Ishikawa (cell line): ENCODE data around the gene ZNF836.

Experiments
- CEBPB ChIP-seq: IDR thresholded peaks from 2 replicates; pipeline ENCODE4 v1.6.1; 2012
- CREB1 ChIP-seq: IDR thresholded peaks from 2 replicates; pipeline ENCODE4 v1.6.1; 2012; ENCODE audit warnings: low read depth
- EGR1 ChIP-seq: IDR thresholded peaks from 2 replicates; pipeline ENCODE4 v1.6.1; 2012
- EP300 ChIP-seq: IDR thresholded peaks from 2 replicates; pipeline ENCODE4 v1.6.1; 2012; ENCODE audit warnings: borderline replicate concordance
- FOXM1 ChIP-seq: IDR thresholded peaks from 2 replicates; pipeline ENCODE4 v1.6.1; 2012; ENCODE audit warnings: low read depth, borderline replicate concordance
- NFIC ChIP-seq: IDR thresholded peaks from 2 replicates; pipeline ENCODE4 v1.6.1; 2012
- RAD21 ChIP-seq: IDR thresholded peaks from 2 replicates; pipeline ENCODE4 v1.6.1; 2012; ENCODE audit warnings: low read depth
- TAF1 ChIP-seq: IDR thresholded peaks from 2 replicates; pipeline ENCODE4 v1.6.1; 2012; ENCODE audit warnings: low read depth, mild to moderate bottlenecking
- TCF12 ChIP-seq: IDR thresholded peaks from 2 replicates; pipeline ENCODE4 v1.6.1; 2012; ENCODE audit warnings: low read depth
- TEAD4 ChIP-seq: IDR thresholded peaks from 2 replicates; pipeline ENCODE4 v1.6.1; 2012
- YY1 ChIP-seq: IDR thresholded peaks from 2 replicates; pipeline ENCODE4 v1.6.1; 2012; ENCODE audit warnings: low read depth
- ZBTB7A ChIP-seq: IDR thresholded peaks from 2 replicates; pipeline ENCODE4 v1.6.1; 2012; ENCODE audit warnings: low read depth
- TF ChIP-seq, protein P1 (sequence below): IDR thresholded peaks from 2 replicates; pipeline ENCODE4 v1.6.1; 2012
- TF ChIP-seq, protein P2 (sequence below): IDR thresholded peaks from 2 replicates; pipeline ENCODE4 v1.6.1; 2012
- TF ChIP-seq, protein P3 (sequence below): IDR thresholded peaks from 2 replicates; pipeline ENCODE4 v1.6.1; 2012; ENCODE audit warnings: low read depth, mild to moderate bottlenecking

Gene ZNF836

DNA sequence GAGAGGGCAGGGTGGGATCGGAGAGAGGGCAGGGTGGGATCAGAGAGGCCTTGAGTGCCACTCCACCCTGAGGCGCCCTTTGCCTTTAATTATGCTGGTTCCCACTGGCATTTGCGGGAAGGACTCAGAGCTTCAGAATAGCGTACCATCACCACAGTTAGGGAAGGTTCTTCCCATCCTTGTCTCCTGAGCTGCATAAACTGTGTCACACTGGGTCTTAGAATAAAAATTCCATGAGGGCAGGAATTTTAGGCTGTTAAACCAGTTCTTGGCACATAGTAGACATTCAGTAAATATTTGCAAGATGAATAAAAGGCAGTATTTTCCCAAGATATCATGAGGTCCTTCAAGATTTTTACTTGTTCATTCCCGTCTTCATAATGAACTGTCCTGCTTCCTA is 42.8 kb upstream of the ZNF836 start:
- TF ChIP-seq, protein P1, sequence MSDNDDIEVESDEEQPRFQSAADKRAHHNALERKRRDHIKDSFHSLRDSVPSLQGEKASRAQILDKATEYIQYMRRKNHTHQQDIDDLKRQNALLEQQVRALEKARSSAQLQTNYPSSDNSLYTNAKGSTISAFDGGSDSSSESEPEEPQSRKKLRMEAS: no peak
- TF ChIP-seq, protein P2, sequence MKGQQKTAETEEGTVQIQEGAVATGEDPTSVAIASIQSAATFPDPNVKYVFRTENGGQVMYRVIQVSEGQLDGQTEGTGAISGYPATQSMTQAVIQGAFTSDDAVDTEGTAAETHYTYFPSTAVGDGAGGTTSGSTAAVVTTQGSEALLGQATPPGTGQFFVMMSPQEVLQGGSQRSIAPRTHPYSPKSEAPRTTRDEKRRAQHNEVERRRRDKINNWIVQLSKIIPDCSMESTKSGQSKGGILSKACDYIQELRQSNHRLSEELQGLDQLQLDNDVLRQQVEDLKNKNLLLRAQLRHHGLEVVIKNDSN: no peak
- TF ChIP-seq YY1 (no peak), ZBTB7A (no peak), EGR1 (no peak), NFIC (no peak), CEBPB (no peak), FOXM1 (no peak), EP300 (no peak), TEAD4 (no peak), RAD21 (no peak)

DNA sequence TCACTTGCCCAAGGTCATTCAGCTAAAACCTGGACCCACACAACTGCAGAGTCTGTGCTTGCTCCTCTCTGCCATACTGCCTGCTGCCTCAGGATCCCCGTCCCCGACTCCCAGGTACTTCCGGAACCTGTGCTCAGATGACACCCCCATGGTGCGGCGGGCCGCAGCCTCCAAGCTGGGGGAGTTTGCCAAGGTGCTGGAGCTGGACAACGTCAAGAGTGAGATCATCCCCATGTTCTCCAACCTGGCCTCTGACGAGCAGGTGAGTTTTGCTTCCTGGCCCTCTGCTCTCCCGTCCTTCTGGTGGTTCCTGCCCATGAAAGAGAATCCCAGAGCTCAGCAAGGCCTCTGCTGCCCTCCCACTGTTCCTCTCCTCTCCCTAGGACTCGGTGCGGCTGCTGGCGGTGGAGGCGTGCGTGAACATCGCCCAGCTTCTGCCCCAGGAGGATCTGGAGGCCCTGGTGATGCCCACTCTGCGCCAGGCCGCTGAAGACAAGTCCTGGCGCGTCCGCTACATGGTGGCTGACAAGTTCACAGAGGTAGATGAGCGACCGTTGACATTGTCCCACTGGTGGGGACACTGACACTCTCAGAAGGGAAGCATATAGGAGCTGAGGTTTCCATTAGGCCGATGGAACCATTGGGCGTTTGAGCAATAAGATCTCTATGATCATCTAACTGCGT is 41.3 kb upstream of the ZNF836 start:
- no peak for TF ChIP-seq EGR1
- TF ChIP-seq TAF1: no peak
- TF ChIP-seq TEAD4: no peak

DNA sequence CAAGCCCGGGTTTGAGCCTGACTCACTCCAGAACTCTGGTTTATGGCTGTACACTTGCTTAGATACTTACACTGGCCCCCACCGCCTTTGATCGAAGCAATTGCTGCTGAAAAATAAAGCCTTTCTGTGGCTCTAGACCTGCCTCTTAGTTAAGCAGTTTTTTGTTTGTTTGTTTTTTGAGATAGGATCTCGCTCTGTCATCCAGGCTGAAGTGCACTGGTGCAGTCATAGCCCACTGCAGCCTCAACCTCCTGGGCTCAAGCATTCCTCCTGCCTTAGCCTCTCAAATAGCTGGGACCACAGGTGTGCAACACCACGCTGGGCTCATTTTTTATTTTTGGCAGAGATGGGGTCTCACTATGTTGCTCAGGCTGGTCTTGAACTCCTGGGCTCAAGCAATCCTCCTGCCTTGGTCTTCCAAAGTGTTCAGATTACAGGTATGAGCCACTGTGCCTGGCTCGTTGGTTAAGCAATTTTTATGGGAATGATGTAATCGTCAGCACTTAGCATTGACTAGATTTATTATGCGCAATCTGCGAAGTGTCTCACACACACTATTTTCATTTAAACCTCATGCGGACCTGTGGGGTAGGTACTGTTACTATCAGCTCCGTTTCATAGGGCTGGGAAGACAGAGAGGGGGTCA is 40.6 kb upstream of the ZNF836 start:
- no peak for TF ChIP-seq EP300
- no peak for TF ChIP-seq FOXM1
- TF ChIP-seq CEBPB: no peak
- no peak for TF ChIP-seq YY1

DNA sequence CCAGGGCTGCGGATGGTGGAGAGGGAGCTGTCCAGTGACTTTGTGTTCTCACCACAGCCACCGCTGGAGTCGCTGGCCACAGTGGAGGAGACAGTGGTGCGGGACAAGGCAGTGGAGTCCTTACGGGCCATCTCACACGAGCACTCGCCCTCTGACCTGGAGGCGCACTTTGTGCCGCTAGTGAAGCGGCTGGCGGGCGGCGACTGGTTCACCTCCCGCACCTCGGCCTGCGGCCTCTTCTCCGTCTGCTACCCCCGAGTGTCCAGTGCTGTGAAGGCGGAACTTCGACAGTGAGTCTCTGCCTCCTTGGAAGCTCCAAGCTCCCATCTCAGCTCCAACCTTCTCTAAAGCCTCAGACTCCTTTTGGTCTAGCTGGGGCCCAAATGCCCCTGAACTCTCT is 39.8 kb upstream of the ZNF836 start:
- TF ChIP-seq ZBTB7A (no peak), EP300 (no peak), CEBPB (no peak), EGR1 (no peak), TCF12 (no peak), YY1 (no peak), FOXM1 (no peak), CREB1 (no peak), NFIC (no peak), TAF1 (no peak), RAD21 (no peak), TEAD4 (no peak)
- TF ChIP-seq, protein P3, sequence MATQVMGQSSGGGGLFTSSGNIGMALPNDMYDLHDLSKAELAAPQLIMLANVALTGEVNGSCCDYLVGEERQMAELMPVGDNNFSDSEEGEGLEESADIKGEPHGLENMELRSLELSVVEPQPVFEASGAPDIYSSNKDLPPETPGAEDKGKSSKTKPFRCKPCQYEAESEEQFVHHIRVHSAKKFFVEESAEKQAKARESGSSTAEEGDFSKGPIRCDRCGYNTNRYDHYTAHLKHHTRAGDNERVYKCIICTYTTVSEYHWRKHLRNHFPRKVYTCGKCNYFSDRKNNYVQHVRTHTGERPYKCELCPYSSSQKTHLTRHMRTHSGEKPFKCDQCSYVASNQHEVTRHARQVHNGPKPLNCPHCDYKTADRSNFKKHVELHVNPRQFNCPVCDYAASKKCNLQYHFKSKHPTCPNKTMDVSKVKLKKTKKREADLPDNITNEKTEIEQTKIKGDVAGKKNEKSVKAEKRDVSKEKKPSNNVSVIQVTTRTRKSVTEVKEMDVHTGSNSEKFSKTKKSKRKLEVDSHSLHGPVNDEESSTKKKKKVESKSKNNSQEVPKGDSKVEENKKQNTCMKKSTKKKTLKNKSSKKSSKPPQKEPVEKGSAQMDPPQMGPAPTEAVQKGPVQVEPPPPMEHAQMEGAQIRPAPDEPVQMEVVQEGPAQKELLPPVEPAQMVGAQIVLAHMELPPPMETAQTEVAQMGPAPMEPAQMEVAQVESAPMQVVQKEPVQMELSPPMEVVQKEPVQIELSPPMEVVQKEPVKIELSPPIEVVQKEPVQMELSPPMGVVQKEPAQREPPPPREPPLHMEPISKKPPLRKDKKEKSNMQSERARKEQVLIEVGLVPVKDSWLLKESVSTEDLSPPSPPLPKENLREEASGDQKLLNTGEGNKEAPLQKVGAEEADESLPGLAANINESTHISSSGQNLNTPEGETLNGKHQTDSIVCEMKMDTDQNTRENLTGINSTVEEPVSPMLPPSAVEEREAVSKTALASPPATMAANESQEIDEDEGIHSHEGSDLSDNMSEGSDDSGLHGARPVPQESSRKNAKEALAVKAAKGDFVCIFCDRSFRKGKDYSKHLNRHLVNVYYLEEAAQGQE: no peak
- TF ChIP-seq, protein P2: no peak
- TF ChIP-seq, protein P1: no peak

DNA sequence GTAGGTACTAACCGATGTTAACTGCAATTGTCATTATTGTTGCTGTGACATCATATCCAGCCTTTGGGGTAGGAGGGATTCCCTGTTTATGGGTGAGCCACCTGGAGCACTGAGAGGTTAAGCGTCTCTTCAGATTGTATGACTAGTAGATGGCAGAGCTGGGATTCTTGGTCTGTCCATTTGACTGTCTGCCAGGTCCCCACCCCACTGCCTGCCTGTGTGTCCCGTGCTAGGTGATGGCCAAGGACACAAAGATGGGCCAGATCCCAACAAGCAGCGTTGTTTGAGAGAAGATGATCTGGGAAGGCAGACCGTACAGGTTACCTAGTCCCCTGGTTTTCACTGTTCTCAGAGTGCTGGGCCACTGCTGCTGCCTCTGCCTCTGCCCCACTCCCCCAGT is 35.1 kb upstream of the ZNF836 start:
- no peak for TF ChIP-seq EP300
- TF ChIP-seq, protein P1: no peak
- TF ChIP-seq RAD21: no peak
- TF ChIP-seq, protein P3: no peak

DNA sequence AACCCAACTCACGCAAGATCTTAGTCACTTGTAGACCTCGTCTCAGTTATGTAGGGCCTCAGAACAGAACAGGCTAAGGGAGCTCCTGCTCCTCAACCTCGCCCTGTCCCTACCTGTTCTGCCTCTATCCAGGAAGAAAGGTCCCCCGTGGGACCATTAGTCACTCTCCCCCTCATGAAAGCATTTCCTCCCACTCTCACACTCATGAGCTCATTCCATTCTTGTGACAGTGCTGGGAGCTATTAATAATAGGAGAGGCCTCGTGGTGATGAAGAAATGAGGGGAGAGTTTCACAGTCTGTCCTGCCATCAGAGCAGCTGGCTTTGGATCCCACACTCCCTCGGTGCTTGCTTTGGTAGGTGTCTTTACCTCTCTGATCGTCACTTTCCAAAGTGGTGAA is 28.6 kb upstream of the ZNF836 start:
- no peak for TF ChIP-seq RAD21
- TF ChIP-seq, protein P3: no peak
- TF ChIP-seq NFIC: no peak
